ENCODE measurements around the gene SAMD4A.
"Not testable (repeated sequence)": the region's sequence is repeated elsewhere in the genome, so short reads cannot be mapped to it uniquely, and the experiment has no call there.

The SAMD4A gene

DNA sequence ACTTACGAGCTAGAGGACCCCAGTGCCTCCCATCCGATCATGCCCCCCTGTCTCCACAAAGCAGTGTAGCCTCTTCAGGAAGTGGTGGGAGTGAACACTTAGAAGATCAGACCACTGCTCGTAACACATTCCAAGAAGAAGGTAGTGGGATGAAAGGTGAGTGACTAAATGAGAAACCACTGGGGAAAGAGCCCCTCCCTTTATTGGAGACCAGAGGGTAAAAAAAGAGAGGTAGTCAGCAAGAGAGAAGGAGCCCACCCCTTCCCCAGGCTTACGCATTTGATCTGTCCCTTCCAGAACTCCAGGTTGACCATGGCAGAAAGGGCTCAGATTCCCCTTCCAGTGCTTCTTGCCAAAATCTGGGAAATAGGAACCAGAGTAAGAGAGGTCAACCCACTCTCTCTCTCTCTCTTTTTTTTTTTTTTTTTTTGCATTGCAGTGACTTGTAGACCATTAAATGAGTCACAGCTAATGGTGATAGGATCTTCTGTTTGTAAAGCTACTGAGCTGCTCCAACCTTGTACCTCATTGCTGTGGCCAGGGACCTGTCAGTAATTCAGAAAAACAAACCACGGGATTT lies 170.3 kb downstream of the SAMD4A start:
- DNase-seq (ENCODE audit: low read depth in 1 of 2, low spot score in 1 of 2) = no peak
- TF ChIP-seq JUND (IDR thresholded peaks at IDR 0.05; ENCODE audit: low read depth) = no peak
- in situ Hi-C loops (cut with HindIII; ENCODE audit: low pct_unique_long_range_greater_than_20kb, low sequenced_read_pairs) = no loop called here

GRCh38 chr14:54738009-54738408 lies 171.1 kb downstream of the SAMD4A start:
- in situ Hi-C loops (cut with HindIII; ENCODE audit: low pct_unique_long_range_greater_than_20kb, low sequenced_read_pairs) = no loop called here
- no peak for TF ChIP-seq JUND (IDR thresholded peaks at IDR 0.05; ENCODE audit: low read depth)
- DNase-seq (ENCODE audit: low read depth in 1 of 2, low spot score in 1 of 2) = no peak

DNA sequence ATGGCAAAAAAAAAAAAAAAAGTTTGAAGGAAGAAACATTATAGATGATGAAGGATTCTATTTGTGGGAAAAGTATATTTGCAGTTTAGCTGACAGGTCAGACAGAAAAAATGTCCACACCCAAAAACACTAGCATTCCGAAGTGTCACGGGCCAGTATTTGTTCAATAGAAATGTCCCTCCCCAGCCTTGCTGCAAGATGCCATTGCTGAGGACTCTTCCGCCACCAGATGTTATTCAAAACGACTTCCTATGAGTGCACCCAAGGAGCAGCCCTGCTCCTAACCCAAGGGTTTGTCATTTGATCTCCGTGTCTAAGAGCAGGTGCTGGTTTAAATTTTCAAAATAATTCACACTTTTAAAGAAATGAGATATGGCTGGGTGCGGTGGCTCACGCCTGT lies 172.6 kb downstream of the SAMD4A start:
- TF ChIP-seq JUND (IDR thresholded peaks at IDR 0.05; ENCODE audit: low read depth) = no peak
- no peak for DNase-seq (ENCODE audit: low read depth in 1 of 2, low spot score in 1 of 2)
- in situ Hi-C loops (cut with HindIII; ENCODE audit: low pct_unique_long_range_greater_than_20kb, low sequenced_read_pairs) = no loop called here

DNA sequence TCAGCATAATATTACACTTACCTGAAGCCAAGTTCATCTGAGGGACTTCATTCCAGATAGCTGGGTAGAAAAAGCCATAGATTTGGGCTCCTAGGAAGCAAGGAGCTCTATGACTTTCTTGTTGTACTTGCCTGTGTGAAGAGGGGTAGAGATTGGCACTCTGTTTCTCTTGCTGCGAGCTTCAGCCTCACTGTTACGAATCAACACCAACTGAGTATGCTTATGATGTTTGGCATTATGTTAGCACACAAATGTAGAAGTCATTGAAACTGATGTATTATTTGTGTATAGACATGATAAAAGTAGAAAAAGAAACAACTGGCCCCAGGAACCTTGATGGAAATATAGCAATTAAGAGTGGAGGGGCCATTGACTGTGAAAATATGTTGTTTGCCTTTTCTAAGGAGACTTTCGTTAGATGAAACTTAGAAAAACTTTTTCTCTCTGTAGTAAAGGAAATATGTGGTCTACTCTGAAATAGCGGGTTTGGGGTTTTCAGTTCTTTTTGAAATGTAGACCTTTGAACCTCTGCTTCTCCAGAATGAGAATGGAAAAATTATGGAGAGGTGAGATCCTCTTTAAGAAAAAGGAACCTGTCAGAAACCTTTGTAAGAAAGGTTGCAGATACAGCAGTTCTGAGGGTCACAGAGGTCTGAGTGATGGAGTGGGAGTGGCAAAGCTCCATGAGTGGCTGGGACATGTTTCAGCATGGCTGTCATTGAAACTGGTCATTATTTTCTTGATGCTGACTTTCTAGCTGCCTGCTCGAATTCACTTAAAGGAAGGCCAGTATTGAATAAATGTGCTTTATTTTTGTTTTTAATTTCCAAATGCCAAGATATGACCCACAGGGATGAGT lies 175.8 kb downstream of the SAMD4A start:
- no peak for DNase-seq (ENCODE audit: low read depth in 1 of 2, low spot score in 1 of 2)
- TF ChIP-seq JUND (IDR thresholded peaks at IDR 0.05; ENCODE audit: low read depth) = no peak
- in situ Hi-C loops (cut with HindIII; ENCODE audit: low pct_unique_long_range_greater_than_20kb, low sequenced_read_pairs) = no loop called here

GRCh38 chr14:54743382-54743781 lies 176.5 kb downstream of the SAMD4A start:
- TF ChIP-seq JUND (IDR thresholded peaks at IDR 0.05; ENCODE audit: low read depth) = no peak
- in situ Hi-C loops (cut with HindIII; ENCODE audit: low pct_unique_long_range_greater_than_20kb, low sequenced_read_pairs) = no loop called here
- DNase-seq (ENCODE audit: low read depth in 1 of 2, low spot score in 1 of 2) = no peak

DNA sequence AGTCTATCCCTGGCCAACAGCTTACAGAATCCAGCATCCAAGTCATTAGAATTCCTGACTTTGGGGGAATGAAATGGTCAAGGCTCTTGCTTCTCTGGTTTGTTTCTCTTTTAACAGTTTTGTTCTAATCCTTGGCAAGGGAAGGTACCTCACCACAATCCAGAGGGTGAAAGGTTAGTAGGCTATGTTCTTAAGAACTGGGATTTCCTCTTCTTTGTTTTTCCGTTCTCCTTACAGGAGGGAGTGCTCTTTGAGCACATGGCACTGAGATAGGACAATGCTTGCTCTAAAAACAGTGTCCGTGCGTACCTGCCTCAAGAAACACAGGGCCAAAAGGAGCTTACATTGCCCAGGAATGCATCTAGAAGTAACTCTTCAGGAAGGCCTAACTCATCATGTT lies 179.1 kb downstream of the SAMD4A start:
- in situ Hi-C loops (cut with HindIII; ENCODE audit: low pct_unique_long_range_greater_than_20kb, low sequenced_read_pairs) = no loop called here
- no peak for DNase-seq (ENCODE audit: low read depth in 1 of 2, low spot score in 1 of 2)

DNA sequence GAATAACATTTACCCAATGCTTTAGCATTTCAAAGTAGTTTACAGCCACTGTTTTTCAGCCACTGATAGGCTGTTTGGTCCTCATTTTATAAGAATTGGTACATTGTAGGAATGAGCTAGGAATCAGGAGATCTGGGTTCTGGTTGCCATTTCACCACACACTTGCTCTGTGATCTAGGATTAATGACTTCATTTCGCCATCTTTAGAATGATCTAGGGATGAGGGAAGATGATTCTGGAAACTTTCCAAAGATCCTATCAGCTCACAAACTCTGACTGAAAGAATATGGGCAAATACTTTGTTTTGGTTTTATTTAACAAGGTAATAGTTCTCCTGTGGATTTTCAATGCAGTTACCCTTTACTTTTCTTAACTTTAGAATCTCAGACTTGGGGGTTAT lies 180.7 kb downstream of the SAMD4A start:
- TF ChIP-seq JUND (IDR thresholded peaks at IDR 0.05; ENCODE audit: low read depth) = no peak
- in situ Hi-C loops (cut with HindIII; ENCODE audit: low pct_unique_long_range_greater_than_20kb, low sequenced_read_pairs) = no loop called here

More for the DNA sequence above, 179.1 kb downstream of the SAMD4A start:
- TF ChIP-seq JUND (IDR thresholded peaks at IDR 0.05; ENCODE audit: low read depth) = no peak

GRCh38 chr14:54749180-54749579 lies 182.3 kb downstream of the SAMD4A start:
- in situ Hi-C loops (cut with HindIII; ENCODE audit: low pct_unique_long_range_greater_than_20kb, low sequenced_read_pairs) = no loop called here
- no peak for DNase-seq (ENCODE audit: low read depth in 1 of 2, low spot score in 1 of 2)
- no peak for TF ChIP-seq JUND (IDR thresholded peaks at IDR 0.05; ENCODE audit: low read depth)

More for the DNA sequence above, 180.7 kb downstream of the SAMD4A start:
- DNase-seq (ENCODE audit: low read depth in 1 of 2, low spot score in 1 of 2) = no peak

- no peak for DNase-seq (ENCODE audit: low read depth in 1 of 2, low spot score in 1 of 2)
- in situ Hi-C loops (cut with HindIII; ENCODE audit: low pct_unique_long_range_greater_than_20kb, low sequenced_read_pairs) = no loop called here
- no peak for TF ChIP-seq JUND (IDR thresholded peaks at IDR 0.05; ENCODE audit: low read depth)
Measured at GRCh38 chr14:54749727-54750126, 182.8 kb downstream of the SAMD4A start.

DNA sequence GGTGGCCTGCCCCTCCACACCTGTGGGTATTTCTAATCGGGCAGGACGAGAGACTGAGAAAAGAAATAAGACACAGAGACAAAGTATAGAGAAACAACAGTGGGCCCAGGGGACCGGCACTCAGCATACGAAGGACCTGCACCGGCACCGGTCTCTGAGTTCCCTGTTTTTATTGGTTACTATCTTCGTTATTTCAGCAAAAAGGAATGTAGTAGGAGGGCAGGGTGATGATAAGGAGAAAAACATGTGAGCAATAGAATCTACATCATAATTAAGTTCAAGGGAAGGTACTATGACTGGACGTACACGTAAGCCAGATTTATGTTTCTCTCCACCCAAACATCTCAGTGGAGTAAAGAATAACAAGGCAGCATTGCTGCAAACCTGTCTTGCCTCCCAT lies 185.7 kb downstream of the SAMD4A start:
- DNase-seq (ENCODE audit: low read depth in 1 of 2, low spot score in 1 of 2); in situ Hi-C loops (cut with HindIII; ENCODE audit: low pct_unique_long_range_greater_than_20kb, low sequenced_read_pairs): not testable (repeated sequence)

- in situ Hi-C loops (cut with HindIII; ENCODE audit: low pct_unique_long_range_greater_than_20kb, low sequenced_read_pairs); DNase-seq (ENCODE audit: low read depth in 1 of 2, low spot score in 1 of 2): not testable (repeated sequence)
Measured at GRCh38 chr14:54753396-54753795, 186.5 kb downstream of the SAMD4A start.

DNA sequence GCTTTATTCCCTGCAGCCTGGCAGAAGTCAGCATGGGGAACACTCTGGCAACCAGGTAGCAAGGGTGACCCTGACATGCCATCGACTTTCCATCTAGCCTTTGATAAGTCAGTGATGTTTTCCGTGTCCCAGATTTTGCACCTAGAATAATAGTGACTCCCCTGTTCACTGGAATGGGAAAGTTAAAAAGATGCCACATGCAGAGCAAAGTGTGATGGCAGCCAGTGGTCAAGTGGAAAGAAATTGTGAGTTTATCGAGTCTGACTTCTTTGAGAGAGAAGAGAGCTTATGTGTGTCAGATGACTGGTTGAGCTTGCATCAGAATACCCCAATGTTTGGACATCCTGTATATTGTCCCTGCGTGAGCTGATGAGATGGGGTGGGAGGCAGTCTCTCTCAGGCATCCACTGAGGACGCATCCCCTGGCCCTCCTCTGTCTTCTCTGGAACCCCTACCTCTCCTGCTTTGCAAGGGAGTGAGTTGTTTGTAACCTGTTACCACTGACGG lies 187.2 kb downstream of the SAMD4A start:
- DNase-seq (ENCODE audit: low read depth in 1 of 2, low spot score in 1 of 2) = no peak
- in situ Hi-C loops (cut with HindIII; ENCODE audit: low pct_unique_long_range_greater_than_20kb, low sequenced_read_pairs) = no loop called here
- no peak for TF ChIP-seq JUND (IDR thresholded peaks at IDR 0.05; ENCODE audit: low read depth)

- DNase-seq (ENCODE audit: low read depth in 1 of 2, low spot score in 1 of 2) = no peak
- TF ChIP-seq JUND (IDR thresholded peaks at IDR 0.05; ENCODE audit: low read depth) = no peak
- in situ Hi-C loops (cut with HindIII; ENCODE audit: low pct_unique_long_range_greater_than_20kb, low sequenced_read_pairs) = no loop called here
Measured at GRCh38 chr14:54754623-54755386, 187.9 kb downstream of the SAMD4A start.

Data from T47D (cell line).